ENCODE measurements around the gene ENO4.
A peak's percentile ranks its signal among the peaks of the same experiment; 100 is the strongest.

Gene ENO4

DNA sequence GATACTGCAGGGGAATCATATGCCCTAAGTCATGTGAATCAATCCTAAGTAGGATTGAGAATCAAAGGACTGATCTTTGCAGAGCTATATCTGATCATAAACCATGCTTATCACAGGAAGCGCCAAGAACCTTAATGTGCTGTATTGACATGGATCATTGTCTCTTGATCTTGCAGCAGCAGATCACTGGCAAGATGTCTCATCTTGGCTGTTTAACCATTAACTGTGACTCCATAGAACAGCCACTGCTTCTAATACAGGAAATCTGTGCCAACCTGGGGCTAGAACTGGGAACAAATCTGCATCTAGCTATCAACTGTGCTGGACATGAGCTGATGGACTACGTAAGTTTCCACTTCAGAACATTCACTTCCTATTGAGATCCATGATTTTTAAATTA is 21.6 kb downstream of the ENO4 start:
- DNase-seq = no peak

DNA sequence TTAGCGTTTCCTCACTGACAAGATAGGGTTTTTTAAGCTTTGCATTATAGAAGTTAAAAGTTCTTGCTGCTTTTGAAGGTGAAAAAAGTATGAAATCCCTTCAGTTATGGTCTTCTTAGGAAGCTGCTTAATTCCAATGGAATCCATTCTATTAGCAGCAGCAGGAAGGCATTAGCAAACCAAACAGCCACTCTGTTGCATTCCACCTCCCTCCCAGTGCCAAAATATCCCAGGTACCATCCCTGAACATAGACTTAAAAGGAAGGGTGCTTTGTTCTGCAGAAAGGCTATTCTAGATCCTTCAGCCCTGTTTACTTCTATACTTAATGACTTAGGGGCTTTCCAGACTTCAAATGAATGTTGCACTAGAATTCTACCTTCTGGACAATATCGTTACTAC is 23.8 kb downstream of the ENO4 start:
- no peak for DNase-seq

DNA sequence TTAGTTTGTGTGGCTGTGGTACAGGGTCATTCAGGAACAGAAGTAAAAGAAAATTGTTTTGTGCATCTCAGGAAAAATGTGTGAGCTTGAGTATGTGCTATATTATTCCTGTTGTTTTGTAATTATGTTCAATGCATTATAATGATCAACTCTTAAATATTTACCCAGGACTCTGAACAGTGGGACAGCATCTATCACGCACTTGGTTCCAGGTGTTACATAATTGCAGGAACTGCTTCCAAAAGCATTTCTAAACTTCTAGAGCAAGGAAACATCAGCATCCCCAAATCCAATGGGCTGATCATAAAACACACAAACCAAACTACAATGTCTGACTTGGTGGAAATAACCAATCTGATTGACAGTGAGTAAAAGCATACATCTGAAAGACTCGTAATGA is 26.6 kb downstream of the ENO4 start:
- no peak for DNase-seq

DNA sequence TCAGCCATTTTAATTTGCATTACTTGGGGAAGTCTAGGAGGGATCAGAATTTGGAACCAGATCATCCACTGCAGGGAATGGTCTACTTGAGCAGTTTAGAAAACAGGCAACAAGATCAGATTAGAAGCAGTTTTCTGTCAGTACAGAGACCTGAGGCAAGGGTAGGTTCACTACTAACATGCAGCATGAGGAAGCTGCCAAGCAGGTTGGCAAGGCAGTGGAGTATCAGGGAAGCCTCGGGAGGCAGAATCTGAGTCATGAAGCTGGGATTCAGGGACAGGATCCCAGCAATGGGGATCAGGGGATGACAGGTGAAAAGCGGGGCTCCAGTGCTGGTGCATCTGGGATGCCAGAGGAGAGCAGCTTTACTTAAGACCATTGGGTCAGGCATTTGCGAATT is 28.1 kb downstream of the ENO4 start:
- DNase-seq = no peak

DNA sequence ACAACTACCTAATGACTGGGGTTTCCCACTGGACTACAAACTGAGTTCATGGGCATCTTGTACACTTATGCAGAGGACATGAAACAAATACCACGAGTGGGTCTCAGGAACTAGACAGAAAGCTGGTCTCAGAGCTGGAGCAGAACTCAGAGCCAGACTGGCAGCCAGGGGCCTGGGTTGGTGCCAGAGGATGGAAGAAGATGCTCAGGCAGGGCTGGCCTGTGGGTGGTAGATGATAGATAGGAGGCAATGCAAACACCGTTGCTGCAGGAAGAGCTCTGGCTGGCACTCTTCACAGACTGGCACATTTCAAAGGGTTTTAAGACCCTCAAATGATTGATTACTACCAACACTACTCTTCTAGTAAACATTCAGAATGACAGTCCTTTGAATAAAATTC is 28.8 kb downstream of the ENO4 start:
- DNase-seq = no peak

DNA sequence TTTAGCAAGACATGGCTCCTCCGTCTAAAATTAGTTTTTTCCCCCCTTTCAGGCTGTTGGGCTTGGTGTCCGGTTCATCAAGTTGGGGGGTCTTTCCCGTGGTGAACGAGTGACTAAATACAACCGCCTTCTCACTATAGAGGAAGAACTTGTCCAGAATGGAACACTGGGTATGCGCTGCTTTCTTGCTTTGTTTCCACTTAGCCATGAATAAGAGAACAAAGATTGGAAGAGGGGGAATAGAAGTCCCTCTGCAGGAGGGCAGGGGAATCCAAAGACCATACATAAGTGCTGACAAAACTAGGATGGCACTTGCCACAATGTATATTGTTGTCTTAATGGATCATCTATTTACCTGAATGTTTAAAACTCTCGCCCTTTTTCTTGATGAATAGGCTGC is 30.5 kb downstream of the ENO4 start:
- DNase-seq = no peak

DNA sequence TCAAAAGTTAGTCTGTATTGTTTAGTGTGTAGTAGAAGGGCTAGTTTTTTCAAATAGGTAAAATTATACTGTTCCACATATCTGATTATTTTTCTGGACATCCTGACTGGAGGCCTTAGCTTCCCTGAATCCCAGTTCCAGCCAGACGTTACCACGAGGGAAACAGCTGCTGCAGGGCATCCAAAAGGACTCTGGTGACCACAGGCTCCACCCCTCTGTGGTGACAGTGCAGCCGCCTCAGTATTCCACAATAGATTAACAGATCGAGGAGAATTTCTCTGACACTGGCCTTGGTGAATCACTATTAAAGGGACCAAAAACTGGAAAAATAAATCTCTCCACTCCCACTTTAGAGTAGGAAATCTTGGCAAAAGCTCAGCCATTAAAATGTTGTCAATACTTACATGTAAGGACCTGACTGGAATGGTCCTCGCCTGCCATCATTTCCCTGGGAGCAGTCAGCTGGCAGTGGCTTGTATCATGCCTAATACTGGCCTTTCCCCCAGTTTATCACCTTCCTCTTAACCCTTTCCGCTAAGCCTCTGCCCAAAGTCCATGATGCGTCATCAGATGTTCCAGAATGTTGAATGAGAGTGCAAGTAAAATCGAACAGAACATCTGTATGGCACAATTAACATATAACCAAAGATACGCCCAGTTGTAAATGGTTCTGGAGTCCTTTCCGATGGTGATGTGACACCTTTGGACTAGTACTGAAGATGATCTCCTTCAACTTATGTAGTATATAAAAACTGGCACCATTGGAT is 31.6 kb downstream of the ENO4 start:
- DNase-seq = no peak

DNA sequence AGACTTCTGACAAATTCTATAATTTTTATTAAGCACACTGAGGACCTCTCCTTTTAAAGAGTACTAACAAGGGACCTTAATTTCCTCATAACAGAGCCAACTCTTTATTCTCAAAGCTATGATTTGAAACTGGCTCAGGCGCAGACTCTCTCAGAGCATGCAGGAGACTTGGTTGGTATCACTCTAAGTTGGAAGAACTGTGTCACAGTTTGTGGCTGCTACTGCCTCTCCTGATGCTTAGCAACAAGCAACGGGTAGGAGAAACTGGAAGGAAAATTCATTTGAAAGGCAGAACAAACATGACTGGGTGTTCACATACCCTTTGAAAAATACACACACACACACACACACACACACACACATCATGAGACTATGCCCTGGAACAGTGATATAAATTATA is 33.3 kb downstream of the ENO4 start:
- no peak for DNase-seq

DNA sequence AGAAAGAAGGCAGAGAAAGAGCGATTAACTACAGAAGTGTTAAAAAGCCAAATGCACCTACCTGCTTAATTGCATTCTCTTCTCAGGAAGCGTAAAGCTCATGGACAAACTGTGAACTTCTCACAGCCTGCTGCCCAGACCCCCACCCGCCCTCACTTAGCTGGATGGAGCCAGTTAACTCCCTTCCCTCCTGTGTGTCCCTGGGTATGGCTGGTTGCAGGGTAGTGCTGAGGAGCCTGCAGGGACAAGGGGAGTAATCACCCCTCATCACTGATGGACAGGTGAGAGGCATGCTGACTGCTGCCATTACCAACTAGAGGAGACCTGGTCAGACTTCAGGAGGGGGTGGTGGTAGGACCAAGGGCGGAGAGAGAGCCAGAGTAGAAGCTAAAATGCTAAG is 37.5 kb downstream of the ENO4 start:
- DNase-seq = no peak

DNA sequence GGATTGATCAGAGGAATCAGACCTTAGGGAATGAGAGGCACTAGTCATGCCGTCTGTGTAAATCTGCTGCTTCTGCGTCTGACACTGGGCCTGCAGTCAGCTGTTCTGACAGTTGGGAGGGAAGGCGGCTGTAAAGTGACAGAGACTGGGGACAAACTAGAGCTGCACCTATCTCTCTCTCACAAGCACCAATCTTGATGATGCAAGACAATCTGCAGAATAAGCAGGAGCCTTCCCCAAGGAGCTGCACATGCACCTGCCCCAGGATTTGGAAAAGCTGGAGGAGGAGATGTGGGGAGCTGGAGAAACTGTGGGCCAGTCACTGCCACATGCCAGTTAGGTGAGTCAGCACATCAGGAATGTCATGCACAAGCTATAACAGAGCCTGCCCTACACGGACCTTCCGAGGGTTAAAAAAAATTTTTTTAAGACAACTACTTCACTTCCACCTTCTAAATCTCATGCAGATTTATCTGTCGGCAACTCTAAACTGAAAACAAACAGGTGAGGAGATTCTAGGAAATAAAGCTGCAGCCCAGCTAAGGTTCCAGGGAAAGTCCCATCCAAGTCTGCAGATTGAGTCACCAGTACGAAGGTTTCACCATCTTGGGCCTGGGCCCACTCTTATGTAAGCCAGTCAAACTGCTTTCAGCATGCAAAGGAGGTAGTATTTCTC is 39.2 kb downstream of the ENO4 start:
- DNase-seq = no peak

DNA sequence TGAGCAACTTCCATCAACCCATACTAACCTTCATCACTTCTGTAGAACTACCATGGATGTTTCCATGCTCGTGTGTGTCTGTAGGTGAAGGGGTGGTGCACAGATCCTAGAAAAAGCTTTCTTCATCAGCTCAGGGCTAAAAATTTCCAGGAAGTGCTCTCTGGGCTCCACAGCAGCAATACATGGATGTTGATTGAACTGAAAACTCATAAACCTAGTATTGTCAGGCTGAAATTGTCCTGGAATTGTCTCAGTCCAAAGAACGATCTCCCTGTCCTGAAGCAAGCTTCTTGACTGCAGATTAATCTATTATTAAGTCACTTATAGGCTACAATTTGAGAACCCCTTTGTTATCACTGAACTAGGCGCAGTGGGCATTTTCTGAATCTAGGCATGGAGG is 39.8 kb downstream of the ENO4 start:
- no peak for DNase-seq

DNA sequence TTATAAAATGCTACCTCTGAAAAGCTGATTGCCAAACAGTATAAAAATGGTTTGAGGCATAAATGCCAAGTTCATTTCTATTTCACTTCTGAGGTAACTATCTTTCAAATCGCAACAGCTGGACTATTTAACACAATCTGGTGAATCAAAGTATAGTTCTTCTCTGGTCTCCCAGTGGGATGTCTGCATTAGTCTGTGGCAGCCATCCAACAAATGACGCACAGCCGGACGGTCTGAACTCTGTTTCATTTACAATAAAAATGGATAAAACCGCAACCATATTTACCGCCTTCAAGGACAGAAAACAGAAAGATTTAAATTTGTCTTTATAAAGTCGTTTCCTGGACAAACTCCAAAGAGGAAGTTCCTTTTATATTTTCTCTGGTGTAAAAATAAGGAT is 41.9 kb downstream of the ENO4 start:
- no peak for DNase-seq

DNA sequence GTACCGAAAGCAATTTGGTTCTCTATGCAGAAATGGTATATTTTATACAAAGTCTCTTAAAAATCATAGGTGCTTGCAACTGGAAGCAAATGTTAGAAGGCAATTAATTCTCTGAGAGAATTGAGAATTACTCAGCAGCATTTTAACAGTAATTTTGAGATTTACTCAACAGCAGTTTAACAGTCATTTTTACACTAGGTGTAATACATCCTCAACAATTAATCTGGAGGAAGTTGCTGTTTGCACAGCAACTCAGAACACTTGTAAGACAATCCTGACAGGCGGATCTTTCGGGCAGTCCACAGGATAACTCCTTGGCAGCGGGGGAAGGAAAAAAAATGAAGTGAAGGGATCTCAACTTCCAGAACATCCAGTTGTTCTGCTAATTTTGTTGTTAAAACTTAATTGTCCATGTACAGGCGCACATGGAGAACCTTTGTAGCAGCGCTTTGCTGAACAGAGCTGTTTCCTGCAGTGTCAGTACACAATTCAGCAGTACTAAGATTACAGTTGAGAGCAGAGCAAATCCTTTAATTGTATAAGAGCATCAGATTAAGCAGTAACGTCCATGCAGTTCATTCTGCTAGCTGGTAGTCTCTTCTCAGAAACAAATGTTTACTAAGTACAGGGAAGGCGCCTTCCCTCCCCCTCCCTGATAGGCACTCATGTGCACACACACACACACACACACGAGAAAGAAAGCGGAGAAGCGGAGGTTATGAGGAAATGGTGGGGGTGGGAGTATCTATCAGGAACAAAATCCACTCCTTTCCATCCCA is 43.8 kb downstream of the ENO4 start:
- DNase-seq = peak; percentile 67

DNA sequence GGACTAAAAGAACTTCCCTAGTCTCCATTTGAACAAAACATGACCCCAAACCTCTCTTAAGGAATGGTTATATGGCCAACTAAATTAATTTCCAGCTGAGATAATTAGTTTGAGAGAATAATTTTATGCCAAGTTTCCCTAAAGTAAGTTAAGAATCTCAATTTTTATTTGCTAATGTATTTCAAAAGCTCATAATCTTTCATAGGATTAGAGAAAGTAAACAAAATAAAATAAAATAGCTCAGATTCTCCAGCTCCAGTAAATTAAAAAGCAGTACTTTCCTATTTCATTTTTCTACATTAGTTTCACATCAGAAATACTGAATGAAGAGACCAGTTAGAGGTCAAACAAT is 44.4 kb downstream of the ENO4 start:
- DNase-seq = no peak

DNA sequence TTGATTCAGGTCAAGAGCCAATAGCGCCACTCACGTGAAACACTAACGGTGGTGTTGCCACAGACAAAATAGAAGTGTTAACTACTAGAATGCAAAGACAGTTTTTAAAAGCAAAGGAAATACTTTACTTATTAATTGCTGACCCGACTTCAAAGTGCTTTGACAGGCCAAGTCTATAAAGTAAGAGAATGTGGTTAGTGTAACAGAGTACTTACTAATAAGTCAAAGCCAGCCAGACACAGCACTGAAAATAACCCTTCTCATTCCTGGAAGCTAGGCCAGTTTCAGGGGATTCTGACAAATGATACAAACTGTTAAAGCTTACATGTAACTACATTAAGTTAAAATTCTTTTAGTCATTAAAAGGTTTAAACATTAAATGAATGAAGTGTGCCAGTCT is 50.3 kb downstream of the ENO4 start:
- DNase-seq = no peak

DNA sequence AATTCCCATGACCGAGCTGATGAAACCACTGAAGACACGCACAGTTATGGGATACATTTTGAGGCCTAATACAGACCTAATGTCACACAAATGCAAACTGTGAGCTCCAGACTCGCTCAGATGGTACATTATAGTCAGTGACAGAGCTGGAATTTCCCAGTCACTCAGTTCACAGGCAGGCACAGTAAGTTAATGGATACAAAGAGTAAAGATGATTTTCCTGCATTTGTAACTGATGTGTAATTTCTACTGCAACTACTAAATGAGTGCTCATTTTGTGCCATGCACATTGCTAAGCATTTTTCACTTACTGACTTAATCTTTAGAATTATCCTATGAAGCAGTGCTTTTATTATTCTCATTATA is 56.5 kb downstream of the ENO4 start:
- DNase-seq = no peak

DNA sequence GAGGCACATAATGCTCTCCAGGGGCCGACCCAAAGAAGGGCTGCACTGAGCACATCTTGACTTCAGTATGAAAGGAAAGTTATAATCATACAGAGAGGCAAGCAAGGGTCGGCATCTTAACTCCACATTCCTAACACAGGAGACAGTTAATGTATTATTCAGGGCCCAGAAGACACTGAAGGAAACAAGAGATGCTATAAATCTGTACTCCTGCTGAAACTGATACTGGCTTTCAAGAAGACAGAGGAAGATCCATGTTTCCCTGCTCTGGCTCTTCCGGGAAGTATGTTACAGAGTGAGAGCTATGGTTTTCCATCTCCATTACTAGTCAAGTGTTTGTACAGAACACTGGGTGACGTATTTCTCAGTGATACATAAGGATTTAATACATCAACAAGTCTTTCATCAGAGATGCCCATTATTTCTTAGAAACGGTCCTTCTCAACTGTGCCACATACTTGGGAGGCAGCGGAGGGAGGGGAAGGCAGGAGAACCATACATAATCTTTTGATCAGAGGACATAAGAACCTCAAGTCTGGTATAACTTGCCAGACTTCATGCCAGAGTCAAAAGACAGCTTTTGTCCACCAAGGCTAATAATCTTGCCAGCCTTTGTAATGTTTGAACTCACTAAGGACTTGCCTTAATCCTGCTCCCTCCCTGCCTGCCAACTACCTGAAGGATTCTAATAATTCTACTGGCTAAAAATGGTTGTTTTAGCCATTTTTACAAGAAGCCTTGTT is 58.1 kb downstream of the ENO4 start:
- DNase-seq = no peak

DNA sequence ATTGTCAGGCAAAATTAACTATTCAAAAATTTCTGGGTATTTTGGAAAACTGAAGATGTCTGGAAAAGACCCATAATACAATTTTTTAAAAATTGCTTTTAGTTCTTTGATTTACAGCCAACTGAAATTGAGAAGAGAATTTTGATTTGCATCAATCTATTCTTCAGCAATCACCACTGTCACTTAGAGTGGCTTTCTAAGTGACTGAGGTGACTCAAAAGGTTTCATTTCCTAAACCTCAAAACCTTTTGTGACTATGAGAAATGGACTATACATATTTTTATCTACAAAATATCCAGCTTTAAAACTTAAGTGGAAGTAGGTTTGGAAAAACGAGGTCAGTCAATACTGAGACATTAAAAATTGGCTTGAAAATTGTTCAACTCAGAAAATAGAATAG is 60.0 kb downstream of the ENO4 start:
- DNase-seq = no peak

DNA sequence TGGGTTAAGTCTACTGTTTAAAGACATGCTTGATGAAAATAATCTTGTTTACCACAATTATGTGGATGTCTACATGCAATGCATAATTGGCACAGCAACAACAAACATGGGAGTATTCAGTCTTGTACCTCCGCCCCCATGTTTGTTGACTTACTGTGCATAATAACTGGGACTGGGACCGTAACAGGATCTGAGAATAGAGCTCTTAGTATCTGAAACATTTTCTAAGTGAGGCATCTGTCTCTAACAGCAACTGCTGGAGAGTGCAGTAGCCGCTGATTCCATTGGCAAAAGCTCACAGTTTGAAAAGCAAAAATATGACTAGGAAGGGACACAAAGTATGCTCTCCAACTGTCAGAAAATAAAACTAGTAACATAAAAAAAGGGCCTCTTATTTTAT is 61.6 kb downstream of the ENO4 start:
- DNase-seq = no peak

DNA sequence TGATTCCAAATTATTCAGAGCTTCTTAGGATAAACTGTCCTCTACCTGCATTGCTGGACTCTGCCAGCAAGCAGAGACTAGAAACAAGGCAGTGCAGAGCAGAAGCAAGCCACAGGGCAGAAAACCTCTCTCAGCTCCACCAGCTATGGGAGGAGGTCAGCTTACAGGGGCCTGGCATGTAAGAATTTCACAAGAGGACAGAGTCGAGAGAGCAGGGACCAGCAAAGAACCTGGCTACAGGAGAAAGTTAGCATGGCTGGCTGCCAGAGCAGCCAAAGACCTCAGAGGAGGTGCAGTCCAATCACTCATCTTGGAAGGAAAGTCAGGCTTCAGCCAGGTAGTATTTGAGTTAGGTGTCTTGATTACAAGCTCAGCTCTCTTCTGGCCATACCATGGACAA is 62.9 kb downstream of the ENO4 start:
- no peak for DNase-seq

DNA sequence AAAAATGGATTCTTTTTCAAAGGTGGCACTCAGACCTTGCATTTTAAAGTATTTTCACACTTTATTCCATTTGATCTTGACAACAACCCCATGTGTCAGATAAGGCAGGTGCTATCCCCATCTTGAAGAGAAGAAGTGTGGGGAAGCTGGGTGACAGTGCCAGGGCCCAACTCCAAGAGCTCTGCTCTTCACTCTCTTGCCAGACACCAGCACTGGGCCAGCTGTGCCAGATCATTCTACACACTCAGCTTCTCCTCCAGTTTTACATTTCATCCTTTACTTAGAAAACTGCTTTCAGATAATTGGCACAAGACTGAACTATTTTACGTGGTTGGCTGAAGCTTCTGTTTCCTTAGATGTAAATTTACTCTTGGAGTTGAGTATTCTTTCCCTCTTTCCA is 64.4 kb downstream of the ENO4 start:
- no peak for DNase-seq

DNA sequence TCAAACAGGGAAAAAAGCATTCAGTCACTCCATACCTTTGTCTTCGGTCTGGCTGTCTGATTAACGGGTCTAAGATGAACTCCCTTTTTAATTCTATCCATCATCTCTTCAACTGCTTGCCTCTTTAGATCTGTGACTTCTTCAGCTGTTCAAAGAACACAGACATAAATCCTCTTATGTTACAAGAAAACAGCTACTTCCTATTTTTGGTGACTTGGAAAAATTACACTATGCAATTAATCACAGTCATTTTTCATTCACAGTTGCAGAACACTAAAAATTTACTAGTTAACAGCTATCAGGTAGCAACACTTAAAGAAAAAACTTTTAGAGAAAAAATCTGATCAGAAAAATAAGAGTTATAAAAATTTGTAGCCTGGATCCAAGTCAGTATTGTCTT is 66.0 kb downstream of the ENO4 start:
- no peak for DNase-seq

DNA sequence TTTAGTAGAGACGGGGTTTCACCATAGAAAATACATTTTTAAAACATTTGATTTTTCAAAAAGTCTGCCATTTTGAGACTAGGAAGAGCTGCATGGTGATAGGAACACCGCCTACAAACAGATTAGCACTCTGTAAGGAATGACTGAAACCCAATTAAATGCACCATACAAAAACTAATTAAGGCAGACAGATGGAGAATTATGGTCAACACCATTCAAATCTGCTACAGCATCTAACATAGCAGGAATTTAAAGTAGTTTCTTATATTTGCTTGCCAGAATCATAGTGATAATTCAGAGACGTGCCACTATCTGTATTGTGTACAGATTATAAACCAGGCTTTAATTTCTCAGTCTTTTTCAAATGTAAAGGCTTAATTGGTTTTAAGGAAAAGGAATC is 68.2 kb downstream of the ENO4 start:
- DNase-seq = no peak

DNA sequence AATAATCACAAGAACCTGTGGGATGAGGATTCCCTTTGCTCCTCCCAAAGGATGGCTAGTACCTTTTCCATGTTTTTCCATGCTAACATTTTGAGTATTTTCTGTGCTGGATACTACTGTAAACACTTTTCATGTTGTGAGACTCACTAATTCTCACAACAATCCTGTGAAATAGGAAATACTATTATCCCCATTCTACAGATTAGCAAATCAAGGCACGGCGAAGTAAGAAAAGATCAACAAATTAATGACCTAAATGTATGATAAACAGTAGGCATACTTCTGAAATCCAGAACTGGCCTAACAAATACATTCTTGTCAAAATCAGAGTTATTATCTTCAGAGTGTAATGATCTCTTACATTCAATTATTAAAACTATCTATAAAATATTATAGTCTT is 69.3 kb downstream of the ENO4 start:
- DNase-seq = no peak

All from retina (tissue), 1 donor.